SU-DHL-6 (cell line): Measurements from ENCODE around the gene NFIA.

Experiments
- EZH2phosphoT487 ChIP-seq: fragments of 200-600 bp; sonication (generic), shearing (Covaris generic); conservative IDR thresholded peaks from 2 replicates; pipeline ENCODE4 v1.6.1; 2018; ENCODE audit warnings: mild to moderate bottlenecking, antibody characterized with exemption, low read length, moderate library complexity, mixed read lengths
- TF ChIP-seq, protein P1 (sequence below): fragments of 200-600 bp; sonication (generic); IDR thresholded peaks from one replicate; pipeline ENCODE4 v1.5.1; 2017; ENCODE audit warnings: antibody characterized with exemption, mild to moderate bottlenecking, low read length, moderate library complexity; ENCODE audit not compliant: insufficient read depth, poor library complexity, severe bottlenecking

DNA sequence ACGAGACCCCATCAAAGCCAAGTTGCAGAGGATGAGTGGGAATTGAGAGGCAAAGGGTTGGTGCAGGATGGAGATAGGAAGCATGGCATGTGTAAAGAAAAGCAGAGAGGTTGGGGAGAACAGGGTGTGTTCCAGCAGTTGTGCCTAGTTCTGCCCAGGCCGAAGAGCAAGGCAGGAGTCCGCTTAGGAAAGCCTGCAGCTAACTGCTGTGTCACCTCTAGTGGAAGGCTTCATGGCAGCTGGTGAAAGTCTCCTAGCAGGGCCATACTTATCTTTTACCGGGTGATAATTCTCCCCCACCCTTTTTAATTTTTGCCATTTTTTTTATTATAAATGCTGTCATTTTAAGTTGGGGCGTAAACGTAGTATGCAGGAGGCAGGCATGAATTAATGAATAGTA is 93.6 kb downstream of the NFIA start:
- TF ChIP-seq, protein P1, sequence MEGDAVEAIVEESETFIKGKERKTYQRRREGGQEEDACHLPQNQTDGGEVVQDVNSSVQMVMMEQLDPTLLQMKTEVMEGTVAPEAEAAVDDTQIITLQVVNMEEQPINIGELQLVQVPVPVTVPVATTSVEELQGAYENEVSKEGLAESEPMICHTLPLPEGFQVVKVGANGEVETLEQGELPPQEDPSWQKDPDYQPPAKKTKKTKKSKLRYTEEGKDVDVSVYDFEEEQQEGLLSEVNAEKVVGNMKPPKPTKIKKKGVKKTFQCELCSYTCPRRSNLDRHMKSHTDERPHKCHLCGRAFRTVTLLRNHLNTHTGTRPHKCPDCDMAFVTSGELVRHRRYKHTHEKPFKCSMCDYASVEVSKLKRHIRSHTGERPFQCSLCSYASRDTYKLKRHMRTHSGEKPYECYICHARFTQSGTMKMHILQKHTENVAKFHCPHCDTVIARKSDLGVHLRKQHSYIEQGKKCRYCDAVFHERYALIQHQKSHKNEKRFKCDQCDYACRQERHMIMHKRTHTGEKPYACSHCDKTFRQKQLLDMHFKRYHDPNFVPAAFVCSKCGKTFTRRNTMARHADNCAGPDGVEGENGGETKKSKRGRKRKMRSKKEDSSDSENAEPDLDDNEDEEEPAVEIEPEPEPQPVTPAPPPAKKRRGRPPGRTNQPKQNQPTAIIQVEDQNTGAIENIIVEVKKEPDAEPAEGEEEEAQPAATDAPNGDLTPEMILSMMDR, result no peak
- TF ChIP-seq EZH2phosphoT487, result no peak
